SK-N-SH (cell line): ENCODE results near the gene PNKD.

Experiments
- CHD2 ChIP-seq: fragments of 150-350 bp; IDR thresholded peaks from 2 replicates; pipeline ENCODE4 v1.6.1; 2018; ENCODE audit warnings: low read length; ENCODE audit not compliant: partially characterized antibody
- CTCF ChIP-seq: fragments of 200-600 bp; sonication (generic); IDR thresholded peaks from 2 replicates; pipeline ENCODE4 v1.6.1; 2017; ENCODE audit warnings: antibody characterized with exemption, mild to moderate bottlenecking, moderate library complexity
- EZH2phosphoT487 ChIP-seq: fragments of 200-600 bp; sonication (generic); IDR thresholded peaks from 2 replicates; pipeline ENCODE4 v1.6.1; 2017; ENCODE audit warnings: low read depth, mixed run types, mild to moderate bottlenecking, antibody characterized with exemption, moderate library complexity, borderline replicate concordance
- JUND ChIP-seq: IDR thresholded peaks from 2 replicates; pipeline ENCODE4 v1.4.0; 2012
- POLR2AphosphoS5 ChIP-seq: IDR thresholded peaks from 2 replicates; pipeline ENCODE4 v1.6.1; 2012; ENCODE audit warnings: low read depth, low read length
- RAD21 ChIP-seq: IDR thresholded peaks from 2 replicates; pipeline ENCODE4 v1.6.1; 2012; ENCODE audit warnings: mild to moderate bottlenecking, low read length
- REST ChIP-seq: IDR thresholded peaks from 2 replicates; pipeline ENCODE4 v1.6.1; 2012; ENCODE audit warnings: mild to moderate bottlenecking, low read depth, low read length, moderate library complexity
- TAF1 ChIP-seq: IDR thresholded peaks from 2 replicates; pipeline ENCODE4 v1.6.1; 2012; ENCODE audit warnings: low read depth, mild to moderate bottlenecking, low read length, moderate library complexity, borderline replicate concordance
- USF1 ChIP-seq: IDR thresholded peaks from 2 replicates; pipeline ENCODE4 v1.4.0; 2012; ENCODE audit warnings: low read depth, borderline replicate concordance
- ZBTB33 ChIP-seq: IDR thresholded peaks from 2 replicates; pipeline ENCODE4 v1.4.0; 2012; ENCODE audit warnings: low read depth, borderline replicate concordance

- TF ChIP-seq CTCF = no peak
- no peak for TF ChIP-seq RAD21
- TF ChIP-seq REST = no peak
- no peak for TF ChIP-seq CHD2
- no peak for TF ChIP-seq USF1
- no peak for TF ChIP-seq TAF1
- no peak for TF ChIP-seq ZBTB33
- TF ChIP-seq JUND = no peak
- TF ChIP-seq POLR2AphosphoS5 = no peak
- TF ChIP-seq EZH2phosphoT487 = no peak
Observed at GRCh38 chr2:218266316-218266979, 3.9 kb upstream of the PNKD start.
